K562 (cell line): ENCODE results near the gene MMP28. TPM values are rescaled to one million over a fixed set of nuclear protein-coding genes. Genes with fewer than 3 reads are reported as not detected.
A peak's percentile ranks its signal among the peaks of the same experiment; 100 is the strongest.

Experiments used
- CBFA2T2 ChIP-seq: fragments of 450-650 bp; conservative IDR thresholded peaks from 2 replicates; pipeline ENCODE4 v1.6.1; 2017; ENCODE audit warnings: mild to moderate bottlenecking
- CBX3 ChIP-seq, 2 experiments: IDR thresholded peaks; 1 replicate in 1 of 2; 2 replicates in 1 of 2; pipeline ENCODE4 v1.6.1; 2012; ENCODE audit warnings: inconsistent platforms in 2 of 2, low read length in 2 of 2, borderline replicate concordance in 1 of 2, control low read depth in 1 of 2
- COPS2 ChIP-seq: fragments of 450-650 bp; conservative IDR thresholded peaks from 2 replicates; pipeline ENCODE4 v1.6.1; 2016; ENCODE audit warnings: mild to moderate bottlenecking, moderate library complexity
- EHMT2 ChIP-seq: fragments of 450-650 bp; IDR thresholded peaks from 2 replicates; pipeline ENCODE4 v1.6.1; 2018; ENCODE audit warnings: antibody characterized with exemption
- HCFC1 ChIP-seq: IDR thresholded peaks from 2 replicates; pipeline ENCODE4 v1.6.1; 2012; ENCODE audit warnings: low read depth, low read length, improper control_type of control experiment
- HMGN3 ChIP-seq: IDR thresholded peaks from 2 replicates; pipeline ENCODE4 v1.6.1; 2011; ENCODE audit warnings: borderline replicate concordance, low read depth, mild to moderate bottlenecking, mixed read lengths, low read length; ENCODE audit not compliant: insufficient read length; ENCODE audit errors: extremely low read depth
- HNRNPL ChIP-seq: fragments of 200-400 bp; formaldehyde crosslinking; IDR thresholded peaks from 2 replicates; pipeline ENCODE4 v1.6.1; 2017; ENCODE audit warnings: low read depth, mild to moderate bottlenecking, low read length
- HSF4 ChIP-seq: fragments of 250-450 bp; sonication (Bioruptor Pico); IDR thresholded peaks from 2 replicates; pipeline ENCODE4 v2.1.2; 2022; ENCODE audit warnings: mild to moderate bottlenecking, moderate library complexity, borderline replicate concordance
- MAZ ChIP-seq, 2 experiments: fragments of 450-650 bp in 1 of 2; sonication (generic) in 1 of 2; formaldehyde crosslinking; IDR thresholded peaks in 1 of 2; conservative IDR thresholded peaks in 1 of 2; 2 replicates each; pipeline versions ENCODE4 v1.4.0 to v1.5.0; 2020; ENCODE audit warnings: mild to moderate bottlenecking in 1 of 2, missing genetic modification reagents in 1 of 2
- MXD1 ChIP-seq: fragments of 250-450 bp; sonication (Bioruptor Pico); IDR thresholded peaks from 2 replicates; pipeline ENCODE4 v1.8.0; 2021; ENCODE audit warnings: borderline replicate concordance, mild to moderate bottlenecking, moderate library complexity; ENCODE audit not compliant: poor library complexity, severe bottlenecking
- NR4A1 ChIP-seq, 2 experiments: fragments of 250-450 bp in 1 of 2; fragments of 450-650 bp in 1 of 2; sonication (Bioruptor Pico) in 1 of 2; IDR thresholded peaks; 2 replicates each; pipeline versions ENCODE4 v1.4.0 to v1.6.1; 2016 to 2020; ENCODE audit warnings: mild to moderate bottlenecking in 2 of 2, missing compliant biosample characterization in 1 of 2, missing genetic modification characterization in 1 of 2, moderate library complexity in 1 of 2
- NRF1 ChIP-seq, 2 experiments: fragments of 450-650 bp; IDR thresholded peaks in 1 of 2; conservative IDR thresholded peaks in 1 of 2; 2 replicates each; pipeline ENCODE4 v1.6.1; 2014; ENCODE audit warnings: mild to moderate bottlenecking in 2 of 2
- POLR2AphosphoS2 ChIP-seq: IDR thresholded peaks from 2 replicates; pipeline ENCODE4 v1.6.1; 2012; ENCODE audit warnings: low read length, improper control_type of control experiment
- RAD21 ChIP-seq, 2 experiments: fragments of 250-450 bp in 1 of 2; fragments of 450-650 bp in 1 of 2; sonication (Bioruptor Pico) in 1 of 2; formaldehyde crosslinking in 1 of 2; IDR thresholded peaks in 1 of 2; conservative IDR thresholded peaks in 1 of 2; 2 replicates each; pipeline versions ENCODE4 v1.4.0 to v1.8.0; 2020 to 2022; ENCODE audit warnings: mild to moderate bottlenecking in 2 of 2, moderate library complexity in 1 of 2
- SRF ChIP-seq, 2 experiments: fragments of 250-450, 450-650 bp in 1 of 2; sonication (Bioruptor Pico) in 1 of 2; sonication (generic) in 1 of 2; formaldehyde crosslinking; IDR thresholded peaks; 2 replicates each; pipeline versions ENCODE4 v1.5.0 to v1.5.1; 2020 to 2022; ENCODE audit warnings: mild to moderate bottlenecking in 1 of 2, missing genetic modification reagents in 1 of 2
- UBTF ChIP-seq, 2 experiments: IDR thresholded peaks; 2 replicates each; pipeline ENCODE4 v1.6.1; 2012; ENCODE audit warnings: improper control_type of control experiment in 2 of 2, low read depth in 2 of 2, low read length in 2 of 2, borderline replicate concordance in 1 of 2
- ZC3H8 ChIP-seq: fragments of 450-650 bp; IDR thresholded peaks from 2 replicates; pipeline ENCODE4 v1.6.1; 2017
- ZFX ChIP-seq: sonication (generic); formaldehyde crosslinking; IDR thresholded peaks from 2 replicates; pipeline ENCODE4 v1.8.0; 2022; ENCODE audit warnings: mild to moderate bottlenecking, missing genetic modification reagents, moderate library complexity
- ZNF507 ChIP-seq: conservative IDR thresholded peaks from 2 replicates; pipeline ENCODE4 v1.6.1; 2017; ENCODE audit warnings: missing genetic modification characterization, missing compliant biosample characterization
- ZNF780A ChIP-seq: fragments of 250-450 bp; sonication (Bioruptor Pico); IDR thresholded peaks from 2 replicates; pipeline ENCODE4 v1.5.0; 2021; ENCODE audit warnings: mild to moderate bottlenecking
- polyA plus RNA-seq, 8 experiments: library from polyadenylated mRNA; depleted of rRNA in 4 of 8; stranded (reverse) in 5 of 8; unstranded in 3 of 8; fragments of >200 nt; fragmentation: Nextera tagmentation in 2 of 8; fragmentation: Illumina TruSeq in 1 of 8; extraction: Ambion mirVana in 2 of 8; extraction: Trizol in 1 of 8; gene quantifications; 2 replicates each; pipeline versions ENCODE4 v1.2.1 to v1.2.3, GENCODE V29; 2011 to 2014; ENCODE audit warnings: inconsistent platforms in 1 of 8, missing spikeins in 1 of 8
- total RNA-seq, 7 experiments: library from RNA; depleted of rRNA in 6 of 7; stranded (reverse); fragments of >200 nt in 6 of 7; fragmentation: Illumina TruSeq in 2 of 7; extraction: Trizol in 2 of 7; gene quantifications; 2 replicates each; pipeline versions ENCODE4 v1.2.1 to v1.2.3, GENCODE V29; 2011 to 2021; ENCODE audit warnings: low replicate concordance in 1 of 7
- TF ChIP-seq, protein P1 (sequence below): fragments of 450-650 bp; IDR thresholded peaks from 2 replicates; pipeline ENCODE4 v1.6.1; 2016
- TF ChIP-seq, protein P2 (sequence below): sonication (generic); formaldehyde crosslinking; IDR thresholded peaks from 2 replicates; pipeline ENCODE4 v1.9.0; 2022; ENCODE audit warnings: mild to moderate bottlenecking, missing genetic modification reagents

MMP28 gene
- total and polyA plus RNA-seq, 9 of the 15 experiments (the other 6 are each of a cell fraction or from before 2014, with no cell fraction given): not detected

DNA sequence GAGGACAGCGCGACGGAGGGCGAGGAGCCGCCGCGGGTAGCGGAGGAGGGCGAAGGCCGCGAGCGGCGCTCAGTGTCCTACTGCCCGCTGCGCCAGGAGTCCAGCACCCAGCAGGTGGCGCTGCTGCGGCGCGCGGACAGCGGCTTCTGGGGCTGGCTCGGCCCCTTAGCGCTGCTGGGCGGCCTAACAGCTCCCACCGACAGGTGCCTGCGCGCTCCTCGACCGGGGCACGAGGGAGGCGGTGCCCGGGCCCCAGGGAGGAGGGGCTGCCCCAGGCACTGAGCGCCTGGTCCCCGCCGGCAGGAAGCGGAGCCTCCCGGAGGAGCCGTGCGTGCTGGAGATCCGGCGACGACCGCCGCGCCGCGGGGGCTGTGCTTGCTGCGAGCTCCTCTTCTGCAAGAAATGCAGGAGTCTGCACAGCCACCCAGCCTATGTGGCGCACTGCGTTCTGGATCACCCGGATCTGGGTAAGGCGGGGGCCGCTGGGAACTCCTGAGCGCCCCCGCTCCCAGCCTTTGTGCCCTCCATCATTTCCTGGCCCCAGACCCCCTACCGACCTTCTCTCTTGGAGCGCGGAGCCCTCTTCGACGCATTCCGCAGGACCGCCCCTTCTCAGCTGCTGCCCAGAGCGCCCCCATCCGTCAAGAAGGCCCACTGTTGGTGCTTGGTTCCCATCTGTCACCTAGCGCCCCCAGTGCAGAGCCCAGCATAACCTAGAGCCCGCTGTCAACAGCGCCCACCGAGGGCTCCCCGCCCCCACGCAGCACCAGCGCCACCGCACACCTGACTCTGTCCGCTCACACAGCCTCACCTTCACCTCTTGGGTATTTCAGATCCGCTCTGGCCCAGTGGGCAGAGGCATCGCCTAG, 31.1 kb downstream of the MMP28 start (continued):
- no peak for TF ChIP-seq ZNF780A (CRISPR knock-in tag)
- TF ChIP-seq EHMT2: no peak
- TF ChIP-seq NR4A1 (CRISPR knock-in tag; IDR thresholded peaks at IDR 0.05): no peak
- 0 out of 2 replicates have a peak, but pooled peaks have one; percentile 29 for TF ChIP-seq NR4A1 (tag; IDR thresholded peaks at IDR 0.05)
- TF ChIP-seq MXD1 (CRISPR knock-in tag): no peak
- TF ChIP-seq ZNF507 (tag): no peak
- peak; percentile 49 for TF ChIP-seq ZFX (CRISPR knock-in tag)
- peak; percentile 98 to 99 for TF ChIP-seq UBTF (IDR thresholded peaks at IDR 0.05; ENCODE audit: borderline replicate concordance in 1 of 2, low read depth in 2 of 2, low read length in 2 of 2)
- no peak for TF ChIP-seq ZC3H8
- TF ChIP-seq NRF1 (conservative IDR thresholded peaks at IDR 0.05 in 1 of 2, IDR thresholded peaks at IDR 0.05 in 1 of 2): peak; percentile 62 to 72
- TF ChIP-seq, protein P1, sequence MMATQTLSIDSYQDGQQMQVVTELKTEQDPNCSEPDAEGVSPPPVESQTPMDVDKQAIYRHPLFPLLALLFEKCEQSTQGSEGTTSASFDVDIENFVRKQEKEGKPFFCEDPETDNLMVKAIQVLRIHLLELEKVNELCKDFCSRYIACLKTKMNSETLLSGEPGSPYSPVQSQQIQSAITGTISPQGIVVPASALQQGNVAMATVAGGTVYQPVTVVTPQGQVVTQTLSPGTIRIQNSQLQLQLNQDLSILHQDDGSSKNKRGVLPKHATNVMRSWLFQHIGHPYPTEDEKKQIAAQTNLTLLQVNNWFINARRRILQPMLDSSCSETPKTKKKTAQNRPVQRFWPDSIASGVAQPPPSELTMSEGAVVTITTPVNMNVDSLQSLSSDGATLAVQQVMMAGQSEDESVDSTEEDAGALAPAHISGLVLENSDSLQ: no peak
- TF ChIP-seq RAD21 (CRISPR knock-in tag; conservative IDR thresholded peaks at IDR 0.05 in 1 of 2, IDR thresholded peaks at IDR 0.05 in 1 of 2): peak; percentile 79 to 95
- peak; percentile 94 for TF ChIP-seq HNRNPL
- no peak for TF ChIP-seq HSF4 (CRISPR knock-in tag)
- no peak for TF ChIP-seq CBX3 (IDR thresholded peaks at IDR 0.05; ENCODE audit: borderline replicate concordance in 1 of 2, low read length in 2 of 2)
- no peak for TF ChIP-seq CBFA2T2
- TF ChIP-seq POLR2AphosphoS2: no peak
- TF ChIP-seq MAZ (CRISPR knock-in tag; conservative IDR thresholded peaks at IDR 0.05 in 1 of 2, IDR thresholded peaks at IDR 0.05 in 1 of 2): peak; percentile 67 to 85
- TF ChIP-seq COPS2: no peak
- TF ChIP-seq SRF (CRISPR knock-in tag; IDR thresholded peaks at IDR 0.05): no peak
- TF ChIP-seq, protein P2, sequence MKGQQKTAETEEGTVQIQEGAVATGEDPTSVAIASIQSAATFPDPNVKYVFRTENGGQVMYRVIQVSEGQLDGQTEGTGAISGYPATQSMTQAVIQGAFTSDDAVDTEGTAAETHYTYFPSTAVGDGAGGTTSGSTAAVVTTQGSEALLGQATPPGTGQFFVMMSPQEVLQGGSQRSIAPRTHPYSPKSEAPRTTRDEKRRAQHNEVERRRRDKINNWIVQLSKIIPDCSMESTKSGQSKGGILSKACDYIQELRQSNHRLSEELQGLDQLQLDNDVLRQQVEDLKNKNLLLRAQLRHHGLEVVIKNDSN (CRISPR knock-in tag): no peak
- TF ChIP-seq HCFC1: 0 out of 2 replicates have a peak, but pooled peaks have one; percentile 8
- TF ChIP-seq HMGN3: peak; percentile 66
